Gastrocnemius medialis (tissue), 4 donors: ENCODE measurements around the gene SS18L1.

Experiments
- CTCF ChIP-seq, 5 experiments: fragments of 450-650 bp in 3 of 5; fragments of 200-600 bp in 2 of 5; sonication (generic) in 2 of 5; IDR thresholded peaks in 4 of 5; conservative IDR thresholded peaks in 1 of 5; 1 replicate in 4 of 5; 2 replicates in 1 of 5; pipeline ENCODE4 v1.5.1; 2016 to 2019; ENCODE audit warnings: antibody characterized with exemption in 5 of 5, mild to moderate bottlenecking in 3 of 5, moderate library complexity in 3 of 5
- POLR2A ChIP-seq, 2 donors: fragments of 450-650 bp; IDR thresholded peaks; one replicate each; pipeline ENCODE4 v1.6.1; 2017; ENCODE audit warnings: antibody characterized with exemption in 2 of 2, mild to moderate bottlenecking in 2 of 2, moderate library complexity in 2 of 2

GRCh38 chr20:62117362-62117646, 26.3 kb upstream of the SS18L1 start:
- TF ChIP-seq CTCF (IDR thresholded peaks at IDR 0.05 in 4 of 5, conservative IDR thresholded peaks at IDR 0.05 in 1 of 5) (no peak), POLR2A (IDR thresholded peaks at IDR 0.05) (no peak)
